ENCODE data around the gene ZBED5. TPM values are rescaled to one million over a fixed set of nuclear protein-coding genes. Genes with fewer than 3 reads are reported as not detected.
A peak's percentile ranks its signal among the peaks of the same experiment; 100 is the strongest.

ZBED5 gene
- total RNA-seq, 2 experiments from 2014 or later = 34.1 to 44.3 TPM

GRCh38 chr11:10858439-10859325 lies 829 bp upstream of the ZBED5 start:
- H3K4me3 Mint-ChIP-seq = peak overlapping the region; percentile 100
- POLR2A ChIA-PET = interaction anchor here (0.5 to 3.1 kb wide), 7 partner anchors 11 to 1007 kb away, joined by 3 to 61 read pairs (median 9); partner anchors contain the start of gene EIF4G2
- CTCF ChIA-PET = interaction anchor here (0.5 to 4.1 kb wide), 14 partner anchors 10 to 196 kb away, joined by 3 to 23 read pairs (median 4); partner anchors contain the start of gene EIF4G2
- intact Hi-C loops (cut with DNase I, micrococcal nuclease) = loop anchor here (1.0 to 10.0 kb wide), 11 partner anchors 20 to 984 kb away; partner anchors contain the start of genes AMPD3 (in 2 of the 2), CTR9 (in 2 of the 2), USP47 (in 2 of the 2) and ADM (in 1 of the 2)
- H3K27me3 Mint-ChIP-seq = no peaks in the 10 kb centered on the region
- no peaks in the 10 kb centered on the region for H3K9me3 Mint-ChIP-seq (ENCODE audit: low read depth)
- DNase-seq (peak; percentile 65), ATAC-seq (peak; percentile 13)
- peaks cover 38% of the 10 kb centered on the region for H3K4me1 Mint-ChIP-seq
- H3K27ac Mint-ChIP-seq = peak overlapping the region; percentile 100
- peaks cover 34% of the 10 kb centered on the region for H3K36me3 Mint-ChIP-seq (ENCODE audit: low read depth)

GRCh38 chr11:10857459-10857708 lies 469 bp downstream of the ZBED5 start:
- intact Hi-C loops (cut with DNase I, micrococcal nuclease) = loop anchor here (5.0 to 10.0 kb wide), 4 partner anchors 313 to 985 kb away; partner anchors contain the start of genes AMPD3 (in 2 of the 2), ADM (in 1 of the 2), RNF141 (in 1 of the 2) and USP47 (in 1 of the 2)
- Mint-ChIP-seq H3K9me3 (ENCODE audit: low read depth) (no peaks in the 10 kb centered on the region), H3K4me3 (peak overlapping the region; percentile 100), H3K36me3 (ENCODE audit: low read depth) (peaks cover 43% of the 10 kb centered on the region), H3K27me3 (no peaks in the 10 kb centered on the region), H3K27ac (peak overlapping the region; percentile 100), H3K4me1 (peaks cover 37% of the 10 kb centered on the region)
- DNase-seq = no peak
- ChIA-PET CTCF (interaction anchor here (1.0 to 4.1 kb wide), 9 partner anchors 8 to 64 kb away, joined by 3 to 23 read pairs (median 5); partner anchors contain the start of gene EIF4G2), POLR2A (interaction anchor here (0.6 to 3.1 kb wide), 6 partner anchors 10 to 985 kb away, joined by 3 to 61 read pairs (median 7); partner anchors contain the start of gene EIF4G2)
- ATAC-seq = peak; percentile 2

GRCh38 chr11:10856689-10857458 lies 979 bp downstream of the ZBED5 start:
- DNase-seq (no peak), ATAC-seq (no peak)
- Mint-ChIP-seq H3K4me3 (peak overlapping the region; percentile 100), H3K9me3 (ENCODE audit: low read depth) (no peaks in the 10 kb centered on the region), H3K36me3 (ENCODE audit: low read depth) (peaks cover 48% of the 10 kb centered on the region), H3K27ac (peak overlapping the region; percentile 100), H3K4me1 (peaks cover 40% of the 10 kb centered on the region), H3K27me3 (no peaks in the 10 kb centered on the region)
- POLR2A ChIA-PET = interaction anchor here (1.0 to 3.1 kb wide), 4 partner anchors 9 to 53 kb away, joined by 3 to 61 read pairs (median 7); partner anchors contain the start of gene EIF4G2
- intact Hi-C loops (cut with DNase I, micrococcal nuclease) = loop anchor here (5.0 to 10.0 kb wide), 4 partner anchors 312 to 985 kb away; partner anchors contain the start of genes AMPD3 (in 2 of the 2), ADM (in 1 of the 2), RNF141 (in 1 of the 2) and USP47 (in 1 of the 2)
- CTCF ChIA-PET = interaction anchor here (1.0 to 4.1 kb wide), 3 partner anchors 24 to 64 kb away, joined by 3 to 23 read pairs (median 15); partner anchors contain the start of gene EIF4G2

GRCh38 chr11:10855295-10855694 lies 2.6 kb downstream of the ZBED5 start:
- Mint-ChIP-seq H3K4me1 (peaks cover 38% of the 10 kb centered on the region), H3K27ac (no peak overlapping the region), H3K36me3 (ENCODE audit: low read depth) (peaks cover 54% of the 10 kb centered on the region), H3K4me3 (no peak overlapping the region), H3K9me3 (ENCODE audit: low read depth) (no peaks in the 10 kb centered on the region), H3K27me3 (no peaks in the 10 kb centered on the region)
- DNase-seq (no peak), ATAC-seq (no peak)
- intact Hi-C loops (cut with DNase I, micrococcal nuclease) = loop anchor here (5.0 to 10.0 kb wide), 4 partner anchors 310 to 987 kb away; partner anchors contain the start of genes AMPD3 (in 2 of the 2), ADM (in 1 of the 2), RNF141 (in 1 of the 2) and USP47 (in 1 of the 2)
- ChIA-PET CTCF (interaction anchor here (1.0 to 1.1 kb wide), 2 partner anchors 24 to 62 kb away, joined by 4 to 7 read pairs; no protein-coding TSS in a partner anchor), POLR2A (interaction anchor here (0.7 kb wide), 1 partner anchor 294 kb away, joined by 3 read pairs; no protein-coding TSS in a partner anchor)

GRCh38 chr11:10847960-10848860 lies 9.6 kb downstream of the ZBED5 start:
- Mint-ChIP-seq H3K27me3 (no peaks in the 10 kb centered on the region), H3K36me3 (ENCODE audit: low read depth) (peaks cover 25% of the 10 kb centered on the region), H3K27ac (no peak overlapping the region), H3K4me1 (peaks cover 12% of the 10 kb centered on the region), H3K4me3 (no peak overlapping the region), H3K9me3 (ENCODE audit: low read depth) (no peaks in the 10 kb centered on the region)
- DNase-seq = no peak
- ChIA-PET POLR2A (interaction anchor here (1.5 kb wide), 1 partner anchor 10 kb away, joined by 5 read pairs; the partner anchor contains the start of gene ZBED5), CTCF (interaction anchor here (0.5 to 1.5 kb wide), 8 partner anchors 10 to 773 kb away, joined by 3 to 6 read pairs (median 4); partner anchors contain the start of genes EIF4G2 and ZBED5)
- no peak for ATAC-seq
- intact Hi-C loops (cut with DNase I, micrococcal nuclease) = loop anchor here in 1 of 2 experiments (2.0 kb wide), 1 partner anchor 23 kb away; no protein-coding TSS in a partner anchor

GRCh38 chr11:10846660-10847059 lies 11.2 kb downstream of the ZBED5 start:
- no peak overlapping the region for H3K4me3 Mint-ChIP-seq
- ChIA-PET CTCF (interaction anchor here (1.7 kb wide), 1 partner anchor 11 kb away, joined by 4 read pairs; the partner anchor contains the start of gene ZBED5), POLR2A (no interaction called here)
- peaks cover 12% of the 10 kb centered on the region for H3K36me3 Mint-ChIP-seq (ENCODE audit: low read depth)
- H3K27ac Mint-ChIP-seq = no peak overlapping the region
- DNase-seq = no peak
- H3K9me3 Mint-ChIP-seq (ENCODE audit: low read depth) = no peaks in the 10 kb centered on the region
- ATAC-seq = no peak
- H3K27me3 Mint-ChIP-seq = no peaks in the 10 kb centered on the region
- intact Hi-C loops (cut with DNase I, micrococcal nuclease) = no loop called here
- H3K4me1 Mint-ChIP-seq = peaks cover 3% of the 10 kb centered on the region

- H3K4me1 Mint-ChIP-seq = peaks cover 3% of the 10 kb centered on the region
- no peak overlapping the region for H3K4me3 Mint-ChIP-seq
- no peaks in the 10 kb centered on the region for H3K9me3 Mint-ChIP-seq (ENCODE audit: low read depth)
- peaks cover 8% of the 10 kb centered on the region for H3K36me3 Mint-ChIP-seq (ENCODE audit: low read depth)
- ChIA-PET CTCF (interaction anchor here (1.7 kb wide), 1 partner anchor 12 kb away, joined by 4 read pairs; the partner anchor contains the start of gene ZBED5), POLR2A (no interaction called here)
- intact Hi-C loops (cut with DNase I, micrococcal nuclease) = no loop called here
- H3K27ac Mint-ChIP-seq = no peak overlapping the region
- H3K27me3 Mint-ChIP-seq = no peaks in the 10 kb centered on the region
- ATAC-seq = no peak
- DNase-seq = no peak
Measured at GRCh38 chr11:10845589-10845988, 12.3 kb downstream of the ZBED5 start.

- Mint-ChIP-seq H3K27me3 (no peaks in the 10 kb centered on the region), H3K4me1 (peaks cover 3% of the 10 kb centered on the region), H3K4me3 (no peak overlapping the region), H3K27ac (no peak overlapping the region), H3K9me3 (ENCODE audit: low read depth) (no peaks in the 10 kb centered on the region), H3K36me3 (ENCODE audit: low read depth) (peaks cover 5% of the 10 kb centered on the region)
- DNase-seq (no peak), ATAC-seq (no peak)
- intact Hi-C loops (cut with DNase I, micrococcal nuclease) = no loop called here
- CTCF ChIA-PET = interaction anchor here (0.5 to 1.7 kb wide), 2 partner anchors 11 to 13 kb away, joined by 3 to 4 read pairs; partner anchors contain the start of gene ZBED5
- POLR2A ChIA-PET = no interaction called here
Measured at GRCh38 chr11:10844796-10845195, 13.1 kb downstream of the ZBED5 start.

- Mint-ChIP-seq H3K27me3 (no peaks in the 10 kb centered on the region), H3K36me3 (ENCODE audit: low read depth) (peaks cover 4% of the 10 kb centered on the region), H3K27ac (no peak overlapping the region), H3K9me3 (ENCODE audit: low read depth) (no peaks in the 10 kb centered on the region), H3K4me3 (no peak overlapping the region), H3K4me1 (peaks cover 3% of the 10 kb centered on the region)
- CTCF ChIA-PET = no interaction called here
- POLR2A ChIA-PET = no interaction called here
- DNase-seq (no peak), ATAC-seq (no peak)
- intact Hi-C loops (cut with DNase I, micrococcal nuclease) = no loop called here
Measured at GRCh38 chr11:10844356-10844755, 13.5 kb downstream of the ZBED5 start.

- Mint-ChIP-seq H3K9me3 (ENCODE audit: low read depth) (no peaks in the 10 kb centered on the region), H3K27ac (no peak overlapping the region), H3K27me3 (no peaks in the 10 kb centered on the region), H3K4me3 (no peak overlapping the region), H3K4me1 (no peaks in the 10 kb centered on the region), H3K36me3 (ENCODE audit: low read depth) (no peaks in the 10 kb centered on the region)
- no peak for ATAC-seq
- no peak for DNase-seq
- intact Hi-C loops (cut with DNase I, micrococcal nuclease) = no loop called here
- ChIA-PET CTCF (interaction anchor here (1.1 to 1.5 kb wide), 2 partner anchors 11 to 30 kb away, joined by 3 to 4 read pairs; partner anchors contain the start of gene EIF4G2), POLR2A (interaction anchor here (1.1 kb wide), 1 partner anchor 30 kb away, joined by 5 read pairs; the partner anchor contains the start of gene EIF4G2)
Measured at GRCh38 chr11:10838881-10839280, 19.0 kb downstream of the ZBED5 start.

All from activated CD4-positive, alpha-beta T cell treated with anti-CD3 and anti-CD28 coated beads for 36 hours (primary cell).